HuH-7.5 (cell line): ENCODE data around the gene RFPL2.
"Not testable (repeated sequence)": the region's sequence is repeated elsewhere in the genome, so short reads cannot be mapped to it uniquely, and the experiment has no call there.

ENCODE experiments used
- DNase-seq: peaks from one replicate; pipeline ENCODE4 v3.0.0; 2011; ENCODE audit warnings: low spot score

RFPL2 gene

DNA sequence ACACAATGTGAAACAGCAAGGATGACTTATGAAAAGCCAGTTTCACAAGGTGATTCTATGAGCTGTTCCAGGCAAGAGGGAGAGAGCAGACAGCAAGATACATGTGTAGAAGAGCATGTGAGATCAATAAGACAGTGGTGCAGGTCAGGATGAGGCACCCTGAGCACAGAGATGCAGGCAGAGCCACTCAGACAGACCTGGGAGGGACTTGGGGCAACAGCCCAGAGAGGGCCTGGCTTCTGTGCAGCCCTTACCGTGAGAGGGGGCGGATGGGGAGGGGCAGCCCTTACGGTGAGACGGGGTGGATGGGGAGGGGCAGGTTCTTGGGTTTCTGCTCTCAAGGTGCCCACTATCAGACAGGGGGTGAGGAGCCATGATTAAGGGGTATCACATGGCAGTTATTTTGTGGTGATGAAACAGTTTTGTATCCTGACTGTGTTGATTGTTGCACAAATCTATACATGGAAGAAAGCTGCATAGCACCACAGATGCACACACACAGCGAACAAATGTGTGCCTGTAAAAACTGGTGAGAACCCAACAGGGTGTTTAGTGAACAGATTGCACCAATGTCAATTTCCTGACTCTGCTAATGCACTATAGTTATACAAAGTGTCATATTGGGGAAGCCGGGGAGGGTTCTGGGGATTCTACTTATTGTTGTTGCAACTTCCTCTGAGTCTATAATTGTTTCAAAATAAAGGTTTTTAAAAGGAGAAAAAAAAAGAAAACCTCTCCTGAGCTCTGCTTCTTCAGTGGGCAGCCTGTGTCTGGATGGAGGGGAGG lies 40.6 kb downstream of the RFPL2 start:
- DNase-seq = no peak

DNA sequence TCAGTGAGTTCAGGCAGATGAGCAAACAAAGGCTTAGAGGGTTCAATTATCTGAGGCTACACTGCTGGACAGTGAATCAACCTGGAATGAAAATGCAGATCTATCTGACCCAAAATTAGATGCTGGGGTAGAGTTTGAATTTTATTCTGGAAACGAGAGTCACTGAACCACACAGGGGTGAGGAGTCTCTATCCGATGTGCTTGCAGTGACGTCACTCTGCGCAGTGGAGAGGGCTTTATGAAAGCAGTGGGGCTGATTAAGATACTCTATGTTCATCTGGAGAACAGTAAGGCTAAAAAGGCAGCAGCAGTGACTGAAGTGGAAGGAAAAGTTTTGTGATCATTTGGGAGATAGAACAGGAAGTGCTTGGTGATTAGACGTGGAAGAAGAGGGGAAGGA lies 44.5 kb downstream of the RFPL2 start:
- not testable (repeated sequence) for DNase-seq

GRCh38 chr22:32158712-32159533 lies 46.0 kb downstream of the RFPL2 start, which contains the start of gene C22orf42:
Gene C22orf42, minus strand, starts transcription at chr22:32159303. Its CDS starts 88 bp downstream, at chr22:32159215.
- DNase-seq = no peak

DNA sequence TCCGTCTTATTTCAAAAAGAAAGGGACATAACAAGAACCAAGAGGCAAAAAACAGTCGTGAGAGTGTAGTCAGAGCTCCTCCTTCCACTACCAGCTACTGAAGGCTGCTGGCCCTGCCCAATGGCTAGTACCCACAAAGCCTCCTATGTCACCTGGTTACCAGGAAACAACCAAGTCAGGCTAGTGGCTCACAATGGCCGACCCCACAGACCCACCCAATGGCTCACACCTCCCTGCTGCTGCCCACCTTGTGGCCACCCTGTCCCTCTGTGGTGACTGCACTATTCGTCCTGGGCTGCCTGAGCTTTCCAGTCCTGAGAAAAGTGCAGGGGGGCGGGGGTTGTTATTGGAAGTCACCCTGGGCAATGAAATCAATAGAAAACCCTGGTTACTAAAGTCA lies 47.2 kb downstream of the RFPL2 start:
- not testable (repeated sequence) for DNase-seq

- not testable (repeated sequence) for DNase-seq
Measured at GRCh38 chr22:32154727-32155126, 50.1 kb downstream of the RFPL2 start.

DNA sequence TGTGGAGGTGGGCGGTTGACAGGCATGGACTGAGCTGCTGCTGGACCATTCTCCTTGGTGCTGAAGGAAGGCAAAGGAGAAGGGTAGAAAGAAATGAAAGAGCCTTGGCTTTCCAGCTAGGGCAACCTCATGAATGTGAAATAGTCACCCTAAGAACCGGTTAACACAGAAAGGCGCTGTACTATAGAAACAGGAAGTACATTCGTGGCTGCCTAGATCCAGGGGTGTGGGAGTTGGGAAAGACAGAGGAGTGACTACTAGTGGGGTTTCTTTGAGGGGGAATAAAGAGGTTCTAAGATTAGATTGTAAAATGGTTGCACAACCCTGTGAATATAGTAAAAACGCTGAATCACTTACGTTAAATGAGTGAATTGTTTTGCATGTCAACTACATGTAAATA lies 53.2 kb downstream of the RFPL2 start:
- not testable (repeated sequence) for DNase-seq

- DNase-seq = not testable (repeated sequence)
Measured at GRCh38 chr22:32150647-32151046, 54.2 kb downstream of the RFPL2 start.

- not testable (repeated sequence) for DNase-seq
Measured at GRCh38 chr22:32148372-32148771, 56.5 kb downstream of the RFPL2 start.

GRCh38 chr22:32147128-32147527 lies 57.7 kb downstream of the RFPL2 start:
- not testable (repeated sequence) for DNase-seq

GRCh38 chr22:32144496-32145274 lies 60.2 kb downstream of the RFPL2 start:
- no peak for DNase-seq

DNA sequence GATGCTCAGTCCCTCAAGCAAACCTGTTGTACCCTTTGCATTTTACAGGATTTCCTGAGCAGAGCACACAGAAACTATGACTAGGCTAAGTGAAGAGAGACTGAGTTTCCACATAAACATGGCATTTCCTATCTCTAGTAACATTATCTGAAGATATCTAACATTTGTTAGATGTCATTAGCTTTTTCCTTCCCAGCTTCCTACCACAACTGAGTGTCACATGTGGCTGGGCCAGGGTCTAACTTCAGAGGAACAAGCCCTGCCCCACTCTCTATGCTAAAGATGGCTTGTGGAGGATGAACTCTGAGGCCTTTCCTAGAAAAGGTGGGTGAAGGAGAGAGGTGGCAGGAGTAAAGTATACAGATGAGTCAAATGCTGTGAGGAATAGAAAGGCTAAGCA lies 62.3 kb downstream of the RFPL2 start:
- DNase-seq = no peak

- not testable (repeated sequence) for DNase-seq
Measured at GRCh38 chr22:32140688-32141087, 64.2 kb downstream of the RFPL2 start.
